GM19395 (cell line): ENCODE data around the gene ARL14.

Experiments
- ATAC-seq: cut with Tn5 transposase; IDR thresholded peaks from one replicate; pipeline ENCODE4 v1.9.1; 2021; ENCODE audit warnings: mild to moderate bottlenecking, moderate library complexity; ENCODE audit not compliant: unreplicated experiment

The ARL14 gene

DNA sequence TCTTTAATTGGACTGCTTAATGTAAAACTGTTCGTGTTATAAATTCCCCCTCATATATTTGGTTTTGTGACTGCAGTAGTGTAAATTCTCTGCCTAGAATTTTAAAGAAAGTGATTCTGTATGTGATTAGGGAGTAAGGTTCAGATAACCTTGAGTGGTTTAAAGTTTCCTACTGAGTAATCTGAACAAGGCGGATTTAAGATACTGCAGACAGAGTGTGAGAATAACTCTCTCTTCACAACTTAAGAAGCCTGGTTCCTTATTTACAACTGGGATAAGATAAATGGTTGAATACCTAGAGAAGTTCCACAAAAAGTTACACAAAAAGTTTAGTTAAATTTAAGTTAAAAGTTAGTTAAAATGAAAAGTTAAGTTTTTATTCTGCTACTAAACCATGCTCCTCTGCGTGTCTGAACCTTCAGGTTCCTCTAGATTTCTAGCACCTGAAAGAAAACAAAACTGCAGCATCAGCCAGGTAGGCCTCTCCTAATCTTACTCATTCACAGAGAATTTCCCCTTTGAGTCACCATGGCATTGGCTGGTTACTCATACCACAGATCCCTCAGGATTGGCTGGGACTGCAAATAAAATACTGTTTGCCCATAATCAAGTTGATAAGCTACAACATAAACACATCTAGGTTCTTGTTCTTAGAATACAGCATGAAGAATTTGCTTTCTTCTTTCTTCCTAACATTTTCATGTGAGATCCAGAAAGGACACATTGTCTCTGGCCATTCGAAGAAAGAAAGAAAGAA is at the start of gene ARL14:
Gene ARL14, plus strand, starts transcription at position 614 of the 757 bp plus-strand sequence. CDS start 187 bp downstream, outside the sequence.
- ATAC-seq: no peak

DNA sequence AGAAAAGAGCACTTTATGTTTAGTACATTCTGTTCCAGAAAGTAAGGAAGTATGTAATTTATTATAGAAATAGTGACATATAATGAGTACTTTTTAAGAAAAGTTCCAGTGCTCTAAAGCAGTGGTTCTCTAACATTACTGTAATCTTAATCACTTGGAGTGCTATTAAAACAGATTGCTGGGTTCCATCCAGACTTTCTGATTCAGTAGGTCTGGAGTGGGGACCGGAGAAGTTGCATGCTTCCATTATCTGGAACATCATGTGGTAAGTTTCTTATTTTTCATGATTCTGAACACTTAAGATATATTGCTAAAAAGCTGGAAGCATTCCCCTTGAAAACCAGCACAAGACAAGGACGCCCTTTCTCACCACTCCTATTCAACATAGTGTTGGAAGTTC is 47.5 kb upstream of the ARL14 start:
- no peak for ATAC-seq

GRCh38 chr3:160633361-160634083 is 43.4 kb upstream of the ARL14 start:
- no peak for ATAC-seq

GRCh38 chr3:160635213-160635612 is 41.7 kb upstream of the ARL14 start:
- no peak for ATAC-seq

DNA sequence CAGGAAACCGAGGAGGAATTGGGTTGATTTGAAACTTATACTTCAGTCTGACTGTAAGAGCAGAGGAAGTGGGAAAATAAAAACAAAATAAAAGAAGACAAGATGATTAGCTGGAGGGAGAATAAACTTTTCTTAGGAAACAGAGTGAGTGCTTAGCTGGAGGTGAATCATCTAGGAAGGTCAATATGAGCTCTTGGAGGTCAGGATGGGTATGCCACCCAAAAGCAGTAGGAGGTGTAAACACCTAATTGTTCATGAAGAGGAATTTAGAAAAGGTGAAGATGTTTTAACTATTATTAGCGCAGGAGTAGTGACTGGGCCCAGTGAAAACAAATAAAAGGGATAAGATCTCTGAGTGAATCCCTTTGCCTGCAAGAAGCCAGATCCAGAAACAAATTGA is 39.9 kb upstream of the ARL14 start:
- ATAC-seq: no peak

GRCh38 chr3:160638184-160638583 is 38.8 kb upstream of the ARL14 start:
- ATAC-seq: no peak

DNA sequence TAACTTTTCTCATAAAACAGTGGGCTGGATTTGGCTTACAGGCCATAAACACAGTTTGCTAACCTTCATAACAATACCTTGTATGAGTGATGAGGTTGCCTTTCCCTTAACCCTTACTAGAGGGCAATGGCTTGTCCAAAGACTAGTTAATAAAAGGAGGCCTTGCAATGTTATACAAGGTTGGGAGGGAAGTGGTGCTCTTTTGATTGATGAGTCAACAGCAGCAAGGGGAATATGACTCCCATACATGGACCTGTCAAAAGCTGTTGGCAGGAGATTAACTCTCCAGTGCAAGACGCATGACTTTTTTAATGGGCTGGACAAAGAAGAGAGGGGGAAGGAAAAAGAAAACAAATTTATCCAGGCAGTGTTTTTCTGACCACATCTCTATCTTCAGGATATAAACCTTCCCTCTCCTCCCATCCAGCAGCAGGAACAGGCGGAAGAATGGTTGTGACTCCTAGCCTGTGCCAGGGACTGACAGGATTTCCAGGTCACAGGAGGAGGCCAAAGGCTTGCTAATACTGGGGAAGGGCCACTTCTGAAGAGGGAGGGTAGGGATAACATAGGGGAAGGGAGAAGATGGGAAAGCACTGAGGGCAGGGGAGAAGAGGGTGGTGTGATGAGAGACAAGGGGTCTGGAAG is 35.2 kb upstream of the ARL14 start:
- no peak for ATAC-seq

- ATAC-seq: peak; percentile 78
Observed at GRCh38 chr3:160643994-160644393, 33.0 kb upstream of the ARL14 start.

- no peak for ATAC-seq
Observed at GRCh38 chr3:160644491-160644890, 32.5 kb upstream of the ARL14 start.

DNA sequence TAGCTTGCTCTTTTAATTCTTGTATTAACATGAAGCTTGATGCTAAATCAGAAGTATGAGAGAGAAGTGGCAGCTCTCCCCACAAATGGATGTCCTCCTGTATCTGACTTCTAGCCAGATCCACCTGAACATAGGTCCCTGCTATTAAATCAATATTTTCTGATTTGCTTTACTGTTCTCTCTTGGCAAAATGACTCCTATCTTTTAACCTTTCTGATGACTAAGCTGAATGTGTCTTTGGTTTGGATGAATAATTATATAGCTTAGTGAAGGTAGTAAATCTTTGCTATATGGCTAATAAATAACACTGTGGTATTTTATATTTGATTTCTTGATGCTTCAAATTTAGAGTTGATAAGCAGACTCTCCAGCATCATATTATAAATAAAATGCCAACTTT is 28.3 kb upstream of the ARL14 start:
- no peak for ATAC-seq

- ATAC-seq: no peak
Observed at GRCh38 chr3:160649596-160649995, 27.4 kb upstream of the ARL14 start.

- ATAC-seq: no peak
Observed at GRCh38 chr3:160653512-160653911, 23.4 kb upstream of the ARL14 start.

DNA sequence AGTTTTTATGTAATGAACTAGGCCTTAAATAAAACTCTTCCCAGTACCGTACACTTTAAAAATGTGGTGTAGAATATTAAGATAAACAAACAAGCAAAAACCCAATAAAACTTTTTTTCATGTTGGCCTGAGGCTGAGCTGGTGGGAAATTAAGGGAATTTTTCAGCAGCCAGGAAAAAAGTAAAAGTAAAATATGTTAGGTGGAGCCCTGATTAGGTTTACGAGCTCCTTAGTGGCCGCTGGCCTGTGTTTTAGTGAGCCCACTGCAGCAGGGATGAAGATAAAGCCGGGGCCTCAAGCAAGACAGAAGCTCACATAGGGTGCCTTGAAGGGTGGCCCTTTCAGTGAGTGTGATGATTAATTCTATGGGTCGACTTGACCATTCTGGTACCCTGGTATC is 16.1 kb upstream of the ARL14 start:
- no peak for ATAC-seq

DNA sequence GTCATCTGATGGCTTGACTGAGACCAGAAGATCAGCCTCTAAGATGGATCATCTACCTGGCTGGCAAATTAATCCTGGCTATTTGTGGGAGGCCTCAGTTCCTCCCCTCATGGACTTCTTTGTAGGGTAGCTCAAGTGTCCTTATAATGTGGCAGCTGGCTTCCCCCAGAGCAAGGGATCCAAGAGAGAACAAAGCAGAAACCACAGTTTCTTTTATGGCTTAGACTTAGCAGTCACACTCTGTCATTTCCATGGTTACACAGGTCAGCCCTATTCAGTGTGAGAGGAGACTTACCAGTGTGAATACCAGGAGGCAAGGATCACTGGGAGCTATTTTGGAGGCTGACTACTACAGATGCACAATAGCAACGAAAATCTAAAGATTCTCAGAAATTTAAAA is 15.3 kb upstream of the ARL14 start:
- peak; percentile 51 for ATAC-seq

DNA sequence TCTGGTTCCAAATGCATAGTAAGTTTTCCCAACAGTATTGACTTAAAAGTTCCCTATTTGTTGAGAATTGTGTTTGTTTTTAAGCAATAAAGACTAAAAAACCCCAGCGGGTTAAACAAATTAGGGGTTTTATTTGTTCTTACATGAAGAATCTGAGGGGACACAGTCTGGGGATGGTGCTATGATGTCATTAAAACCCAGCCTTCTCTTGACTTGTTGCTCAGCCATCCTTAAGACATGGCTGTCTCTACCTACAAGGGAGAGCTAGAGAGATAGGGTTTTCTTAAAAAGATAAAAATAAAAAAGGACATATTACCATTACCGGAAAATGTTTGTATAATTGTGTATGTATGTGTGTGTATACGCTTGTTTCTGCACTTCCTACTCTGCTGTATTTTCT is 11.7 kb upstream of the ARL14 start:
- ATAC-seq: no peak

- ATAC-seq: peak; percentile 75
Observed at GRCh38 chr3:160665784-160666526, 11.0 kb upstream of the ARL14 start.

DNA sequence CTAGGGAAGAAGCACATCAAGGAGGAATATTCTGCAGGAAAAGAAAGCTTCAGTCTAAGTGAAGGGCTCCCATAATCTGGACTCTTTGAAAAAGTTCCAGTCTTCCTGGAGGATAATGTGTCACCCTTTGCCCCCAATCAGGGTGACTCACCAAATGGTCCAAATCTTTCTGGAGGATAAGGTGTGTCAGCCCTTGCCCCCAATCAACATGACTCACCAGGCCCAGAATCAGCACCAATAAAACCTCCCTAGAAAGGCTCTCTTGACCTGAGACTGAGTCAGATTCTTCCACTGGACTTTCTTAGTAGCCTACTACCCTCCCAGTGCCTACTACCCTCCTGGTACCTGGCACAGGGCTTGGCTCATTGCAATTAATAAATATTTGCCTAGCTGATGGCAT is 9.5 kb upstream of the ARL14 start:
- no peak for ATAC-seq

- no peak for ATAC-seq
Observed at GRCh38 chr3:160668454-160668853, 8.5 kb upstream of the ARL14 start.

- peak; percentile 95 for ATAC-seq
Observed at GRCh38 chr3:160671231-160671630, 5.7 kb upstream of the ARL14 start.

- ATAC-seq: no peak
Observed at GRCh38 chr3:160671995-160672394, 5.0 kb upstream of the ARL14 start.

- no peak for ATAC-seq
Observed at GRCh38 chr3:160673188-160673587, 3.8 kb upstream of the ARL14 start.
